ENCODE results near the gene GLRX.
"Not testable (repeated sequence)": the region's sequence is repeated elsewhere in the genome, so short reads cannot be mapped to it uniquely, and the experiment has no call there.

GRCh38 chr5:95836971-95837370 is 14.4 kb upstream of the GLRX start:
- TF ChIP-seq CTCF (IDR thresholded peaks at IDR 0.05; ENCODE audit: insufficient read depth, low read length, poor library complexity, severe bottlenecking); EZH2phosphoT487 (conservative IDR thresholded peaks at IDR 0.05; ENCODE audit: low read length): not testable (repeated sequence)
